GM23248 (cell line): ENCODE data around the gene PPIG. TPM values are rescaled to one million over a fixed set of nuclear protein-coding genes. Genes with fewer than 3 reads are reported as not detected.

Source experiments
- DNase-seq: peaks from one replicate; pipeline ENCODE4 v3.0.0-alpha.2; 2015
- H2AFZ ChIP-seq: fragments of 200-600 bp; sonication (generic); 2 replicates; pipeline ENCODE4 v1.6.1; 2016; ENCODE audit warnings: antibody characterized with exemption
- H3F3A ChIP-seq: fragments of 200-600 bp; sonication (generic); 2 replicates; pipeline ENCODE4 v1.6.1; 2016; ENCODE audit warnings: mild to moderate bottlenecking, antibody characterized with exemption, mixed run types; ENCODE audit not compliant: insufficient read depth
- H3K27ac ChIP-seq: fragments of 200-600 bp; sonication (generic); 2 replicates; pipeline ENCODE4 v1.5.1; 2016; ENCODE audit warnings: mild to moderate bottlenecking
- H3K27me3 ChIP-seq: fragments of 200-600 bp; sonication (generic); replicated peaks from 2 replicates; pipeline ENCODE4 v1.6.1; 2016; ENCODE audit warnings: mild to moderate bottlenecking; ENCODE audit not compliant: insufficient read depth
- H3K36me3 ChIP-seq: fragments of 200-600 bp; sonication (generic); 2 replicates; pipeline ENCODE4 v1.6.1; 2016; ENCODE audit warnings: low read depth, mild to moderate bottlenecking
- H3K4me1 ChIP-seq: fragments of 200-600 bp; sonication (generic); 2 replicates; pipeline ENCODE4 v1.6.1; 2016; ENCODE audit warnings: mild to moderate bottlenecking; ENCODE audit not compliant: insufficient read depth
- H3K4me2 ChIP-seq: fragments of 200-600 bp; sonication (generic); one replicate; pipeline ENCODE4 v1.6.1; 2016; ENCODE audit warnings: mild to moderate bottlenecking; ENCODE audit not compliant: unreplicated experiment
- H3K4me3 ChIP-seq: fragments of 200-600 bp; sonication (generic); 2 replicates; pipeline ENCODE4 v1.5.1; 2016; ENCODE audit warnings: mild to moderate bottlenecking
- H3K79me2 ChIP-seq: fragments of 200-600 bp; sonication (generic); 2 replicates; pipeline ENCODE4 v1.6.1; 2016; ENCODE audit warnings: mild to moderate bottlenecking; ENCODE audit not compliant: insufficient read depth
- H3K9ac ChIP-seq: fragments of 200-600 bp; sonication (generic); 2 replicates; pipeline ENCODE4 v1.6.1; 2016; ENCODE audit warnings: mild to moderate bottlenecking
- H3K9me2 ChIP-seq: fragments of 200-600 bp; sonication (generic); 2 replicates; pipeline ENCODE4 v1.6.1; 2016; ENCODE audit warnings: mixed run types, mild to moderate bottlenecking, moderate library complexity; ENCODE audit not compliant: insufficient read depth
- H3K9me3 ChIP-seq: fragments of 200-600 bp; sonication (generic); one replicate; pipeline ENCODE4 v1.6.1; 2017; ENCODE audit warnings: low read depth
- H4K20me1 ChIP-seq: fragments of 200-600 bp; sonication (generic); 2 replicates; pipeline ENCODE4 v1.6.0; 2016; ENCODE audit not compliant: insufficient read depth
- EZH2 ChIP-seq: fragments of 200-600 bp; sonication (generic); IDR thresholded peaks from 2 replicates; pipeline ENCODE4 v1.6.1; 2018; ENCODE audit warnings: antibody characterized with exemption, mild to moderate bottlenecking; ENCODE audit not compliant: insufficient read depth, poor library complexity, severe bottlenecking
- EZH2phosphoT487 ChIP-seq: fragments of 200-600 bp; sonication (generic); IDR thresholded peaks from 2 replicates; pipeline ENCODE4 v1.6.1; 2018; ENCODE audit warnings: antibody characterized with exemption, moderate library complexity, mild to moderate bottlenecking, low read depth; ENCODE audit not compliant: insufficient read depth
- WGBS, 2 experiments: methylation state at CpG; one replicate each; pipeline ENCODE4 v1.1.6; 2015 to 2017; ENCODE audit warnings: low lambda C conversion rate in 2 of 2, low coverage in 1 of 2; ENCODE audit errors: missing lambda C conversion rate in 2 of 2; 5-methylcytosine and 5-hydroxymethylcytosine counted together
- in situ Hi-C: fragments of 300-500 bp; cut with MboI; formaldehyde crosslinking; loops from 2 replicates; pipeline ENCODE4 v1.15.0; 2020
- polyA plus RNA-seq: library from polyadenylated mRNA; unstranded; fragments of >200 nt; fragmentation: Nextera tagmentation; extraction: Ambion mirVana; gene quantifications from 2 replicates; pipeline ENCODE4 v1.2.1, GENCODE V29; 2016
- total RNA-seq: library from RNA; depleted of rRNA; stranded (reverse); fragments of >200 nt; shearing (Covaris generic); gene quantifications from 2 replicates; pipeline ENCODE4 v1.2.3, GENCODE V29; 2014; rRNA removed

Gene PPIG
- total and polyA plus RNA-seq, 2 experiments from 2014 or later: 23.0 to 51.3 TPM

- no peaks in the 10 kb centered on the region for H3K9me2 ChIP-seq
- H3F3A ChIP-seq: no peaks in the 10 kb centered on the region
- no peaks in the 10 kb centered on the region for H3K9me3 ChIP-seq
- no peak overlapping the region for H2AFZ ChIP-seq
- H3K36me3 ChIP-seq: no peaks in the 10 kb centered on the region
- no peak overlapping the region for H3K4me2 ChIP-seq
- DNase-seq: no peak
- 37 to 50% methylated on average over 1 of the region's 1 CpG for WGBS, 2 experiments
- H3K27ac ChIP-seq: no peak overlapping the region
- no peak overlapping the region for H3K9ac ChIP-seq
- H3K27me3 ChIP-seq: no peaks in the 10 kb centered on the region
- in situ Hi-C loops: no loop called here
- H3K4me3 ChIP-seq: no peak overlapping the region
- TF ChIP-seq EZH2phosphoT487 (no peak), EZH2 (no peak)
- H3K79me2 ChIP-seq: no peaks in the 10 kb centered on the region
- no peaks in the 10 kb centered on the region for H4K20me1 ChIP-seq
- 0 out of 2 replicates have a peak, but pooled peaks cover 6% of the 10 kb centered on the region for H3K4me1 ChIP-seq
Observed at GRCh38 chr2:169690958-169691357, 106.8 kb downstream of the PPIG start.

Other genes starting within 250 kb of the PPIG start
- gene LRP2, start 221.8 kb upstream of the PPIG start, total RNA-seq: not detected in 2 replicates
- not detected in 2 replicates for gene LRP2, start 221.8 kb upstream of the PPIG start, polyA plus RNA-seq
- gene BBS5, start 104.9 kb upstream of the PPIG start, total RNA-seq: 7.0 and 8.0 TPM in 2 replicates
- gene BBS5, start 104.9 kb upstream of the PPIG start, polyA plus RNA-seq: 2.8 and 4.5 TPM in 2 replicates
- gene KLHL41, start 74.6 kb upstream of the PPIG start, total RNA-seq: 0.11 and 0.13 TPM in 2 replicates
- gene KLHL41, start 74.6 kb upstream of the PPIG start, polyA plus RNA-seq: 0.11 TPM in 1 of 2 replicates, not detected in the other
- 13.3 and 18.8 TPM in 2 replicates for gene FASTKD1, start 10.5 kb upstream of the PPIG start, total RNA-seq
- 15.7 and 17.7 TPM in 2 replicates for gene FASTKD1, start 10.5 kb upstream of the PPIG start, polyA plus RNA-seq
- not detected in 2 replicates for gene CFAP210, start 110.1 kb downstream of the PPIG start, total RNA-seq
- 0.11 TPM in 1 of 2 replicates, not detected in the other for gene CFAP210, start 110.1 kb downstream of the PPIG start, polyA plus RNA-seq
- 0.86 and 2.4 TPM in 2 replicates for gene PHOSPHO2, start 110.1 kb downstream of the PPIG start, total RNA-seq
- gene PHOSPHO2, start 110.1 kb downstream of the PPIG start, polyA plus RNA-seq: 3.6 and 3.8 TPM in 2 replicates
- 0.38 and 1.7 TPM in 2 replicates for gene KLHL23, start 149.5 kb downstream of the PPIG start, total RNA-seq
- 0.26 and 0.62 TPM in 2 replicates for gene KLHL23, start 149.5 kb downstream of the PPIG start, polyA plus RNA-seq
- gene SSB, start 214.5 kb downstream of the PPIG start, total RNA-seq: 80.4 and 97.6 TPM in 2 replicates
- gene SSB, start 214.5 kb downstream of the PPIG start, polyA plus RNA-seq: 200 and 204 TPM in 2 replicates
- gene METTL5, start 240.6 kb downstream of the PPIG start, total RNA-seq: 23.6 and 29.2 TPM in 2 replicates
- 78.6 and 83.2 TPM in 2 replicates for gene METTL5, start 240.6 kb downstream of the PPIG start, polyA plus RNA-seq
- 21.2 and 22.4 TPM in 2 replicates for gene UBR3, start 243.1 kb downstream of the PPIG start, total RNA-seq
- gene UBR3, start 243.1 kb downstream of the PPIG start, polyA plus RNA-seq: 8.9 and 9.2 TPM in 2 replicates